CD14-positive monocyte (primary cell): Measurements from ENCODE around the gene YAF2. TPM values are rescaled to one million over a fixed set of nuclear protein-coding genes. Genes with fewer than 3 reads are reported as not detected.

Experiments
- DNase-seq, 3 donors: peaks; one replicate each; pipeline ENCODE4 v3.0.0-alpha.2; 2011 to 2022
- H2AFZ ChIP-seq: 2 replicates; pipeline ENCODE4 v1.6.0; 2012; ENCODE audit warnings: mild to moderate bottlenecking, low read depth, low read length, inconsistent platforms; ENCODE audit not compliant: insufficient read depth, poor library complexity, severe bottlenecking
- H3K27ac ChIP-seq, 2 donors: 1 replicate in 1 of 2; 2 replicates in 1 of 2; pipeline ENCODE4 v1.5.1; 2012 to 2013; ENCODE audit warnings: low read length in 2 of 2, control low read depth in 1 of 2, inconsistent platforms in 1 of 2, low read depth in 1 of 2, mild to moderate bottlenecking in 1 of 2
- H3K27me3 ChIP-seq, 2 donors: one replicate each; pipeline versions ENCODE4 v1.6.0 to v1.6.1; 2011 to 2013; ENCODE audit warnings: low read length in 2 of 2; ENCODE audit not compliant: control insufficient read depth in 2 of 2, insufficient read depth in 2 of 2
- H3K36me3 ChIP-seq, 2 donors: replicated peaks in 1 of 2; 1 replicate in 1 of 2; 2 replicates in 1 of 2; pipeline versions ENCODE4 v1.5.1 to v1.6.1; 2012 to 2013; ENCODE audit warnings: low read length in 2 of 2, control low read depth in 1 of 2, inconsistent platforms in 1 of 2, mild to moderate bottlenecking in 1 of 2; ENCODE audit not compliant: insufficient read depth in 2 of 2, control insufficient read depth in 1 of 2
- H3K4me1 ChIP-seq, 2 donors: 1 replicate in 1 of 2; 2 replicates in 1 of 2; pipeline versions ENCODE4 v1.5.1 to v1.6.1; 2012 to 2013; ENCODE audit warnings: low read length in 2 of 2, control low read depth in 1 of 2, inconsistent platforms in 1 of 2, mild to moderate bottlenecking in 1 of 2, moderate library complexity in 1 of 2; ENCODE audit not compliant: insufficient read depth in 2 of 2, control insufficient read depth in 1 of 2
- H3K4me2 ChIP-seq: replicated peaks from 2 replicates; pipeline ENCODE3; 2012; ENCODE audit warnings: low read length, moderate library complexity, mild to moderate bottlenecking; ENCODE audit not compliant: poor library complexity, severe bottlenecking; ENCODE audit errors: extremely low read depth
- H3K4me3 ChIP-seq, 3 experiments: fragments of 200-600 bp in 1 of 3; sonication (generic) in 1 of 3; replicated peaks in 1 of 3; 1 replicate in 2 of 3; 2 replicates in 1 of 3; pipeline ENCODE4 v1.5.1; 2011 to 2013; ENCODE audit warnings: low read length in 3 of 3, mild to moderate bottlenecking in 3 of 3, control low read depth in 2 of 3, low read depth in 2 of 3, inconsistent platforms in 1 of 3, moderate library complexity in 1 of 3
- H3K79me2 ChIP-seq: 2 replicates; pipeline ENCODE4 v1.6.0; 2012; ENCODE audit warnings: mild to moderate bottlenecking, control low read depth, inconsistent platforms, low read length, moderate library complexity; ENCODE audit not compliant: insufficient read depth
- H3K9ac ChIP-seq: 2 replicates; pipeline ENCODE4 v1.6.0; 2017; ENCODE audit warnings: low read length, mild to moderate bottlenecking; ENCODE audit not compliant: insufficient read depth, poor library complexity, severe bottlenecking
- H3K9me3 ChIP-seq, 2 donors: replicated peaks in 1 of 2; 1 replicate in 1 of 2; 2 replicates in 1 of 2; pipeline versions ENCODE4 v1.5.1 to v1.6.1; 2012 to 2013; ENCODE audit warnings: low read length in 2 of 2, control low read depth in 1 of 2; ENCODE audit not compliant: control insufficient read depth in 1 of 2, insufficient read depth in 1 of 2
- H4K20me1 ChIP-seq: 2 replicates; pipeline ENCODE4 v1.6.0; 2012; ENCODE audit warnings: mild to moderate bottlenecking, low read length, control low read depth, moderate library complexity; ENCODE audit not compliant: insufficient read depth
- H3K27ac Mint-ChIP-seq, 7 donors: one replicate each; pipeline ENCODE4 v1.8.0; 2020; ENCODE audit warnings: mild to moderate bottlenecking in 7 of 7, mixed read lengths in 7 of 7, moderate library complexity in 6 of 7, inconsistent platforms in 2 of 7
- H3K27me3 Mint-ChIP-seq, 3 donors: one replicate each; pipeline ENCODE4 v1.8.0; 2021 to 2022; ENCODE audit warnings: low read depth in 3 of 3, mild to moderate bottlenecking in 3 of 3, mixed read lengths in 3 of 3, moderate library complexity in 3 of 3, inconsistent platforms in 1 of 3
- H3K36me3 Mint-ChIP-seq, 2 donors: one replicate each; pipeline ENCODE4 v1.8.0; 2020; ENCODE audit warnings: mixed read lengths in 2 of 2, inconsistent platforms in 1 of 2, mild to moderate bottlenecking in 1 of 2
- H3K4me1 Mint-ChIP-seq: one replicate; pipeline ENCODE4 v1.8.0; 2020; ENCODE audit warnings: mild to moderate bottlenecking, mixed read lengths
- H3K4me3 Mint-ChIP-seq, 2 donors: one replicate each; pipeline ENCODE4 v1.8.0; 2020; ENCODE audit warnings: mild to moderate bottlenecking in 2 of 2, mixed read lengths in 2 of 2, moderate library complexity in 1 of 2
- H3K9me3 Mint-ChIP-seq, 7 donors: one replicate each; pipeline ENCODE4 v1.8.0; 2020 to 2022; ENCODE audit warnings: mixed read lengths in 7 of 7, mild to moderate bottlenecking in 6 of 7, moderate library complexity in 6 of 7, inconsistent platforms in 2 of 7
- CTCF ChIP-seq: fragments of 200-600 bp; IDR thresholded peaks from one replicate; pipeline ENCODE4 v1.8.0; 2022; ENCODE audit warnings: antibody characterized with exemption, mild to moderate bottlenecking
- WGBS: methylation state at CpG from one replicate; pipeline ENCODE4 v1.1.5; 2013; ENCODE audit warnings: missing lambda C conversion rate; ENCODE audit not compliant: insufficient coverage; 5-methylcytosine and 5-hydroxymethylcytosine counted together
- intact Hi-C, 2 donors: fragments of 100-400 bp; cut with micrococcal nuclease; formaldehyde crosslinking; loops; one replicate each; pipeline versions ENCODE4 v1.15.0 to v1.15.1; 2023
- polyA plus RNA-seq, 3 donors: library from polyadenylated mRNA; depleted of rRNA in 1 of 3; unstranded in 2 of 3; stranded (reverse) in 1 of 3; fragments of 300-500 nt in 2 of 3; fragments of >200 nt in 1 of 3; fragmentation: Illumina TruSeq in 2 of 3; gene quantifications; 1 replicate in 2 of 3; 2 replicates in 1 of 3; pipeline ENCODE4 v1.2.3, GENCODE V29; 2012 to 2021

The YAF2 gene
- polyA plus RNA-seq, 3 donors, result 6.2 to 11.0 (median 8.5) TPM

- peaks cover 6% of the 10 kb centered on the region for H4K20me1 ChIP-seq
- no peaks in the 10 kb centered on the region for H3K9me3 Mint-ChIP-seq
- H3K4me3 ChIP-seq, result no peak overlapping the region
- no peak overlapping the region for H2AFZ ChIP-seq
- H3K9me3 ChIP-seq, result no peaks in the 10 kb centered on the region
- no CpG with 5 or more reads among the region's 2 CpGs for WGBS
- no peak overlapping the region for H3K27ac Mint-ChIP-seq
- no peak overlapping the region for H3K27ac ChIP-seq
- H3K27me3 Mint-ChIP-seq, result peaks cover 0 to 2% (median 0%) of the 10 kb centered on the region in 3 donors
- H3K4me1 Mint-ChIP-seq, result no peaks in the 10 kb centered on the region
- H3K4me2 ChIP-seq, result no peak overlapping the region
- H3K36me3 ChIP-seq, result peaks cover 25 to 56% of the 10 kb centered on the region in 2 donors
- intact Hi-C loops, result no loop called here
- peaks cover 14% of the 10 kb centered on the region for H3K79me2 ChIP-seq
- no peak overlapping the region for H3K9ac ChIP-seq
- no peaks in the 10 kb centered on the region for H3K27me3 ChIP-seq
- TF ChIP-seq CTCF, result no peak
- H3K36me3 Mint-ChIP-seq, result peaks cover 36 to 42% of the 10 kb centered on the region in 2 donors
- no peak for DNase-seq
- H3K4me3 Mint-ChIP-seq, result no peak overlapping the region
- H3K4me1 ChIP-seq, result no peaks in the 10 kb centered on the region
These were observed 29.5 kb downstream of the YAF2 start for GRCh38 chr12:42208574-42208973.

- H3K9me3 ChIP-seq, result no peaks in the 10 kb centered on the region
- DNase-seq, result no peak
- Mint-ChIP-seq H3K36me3 (peaks cover 51 to 58% of the 10 kb centered on the region in 2 donors), H3K27ac (no peak overlapping the region), H3K4me3 (no peak overlapping the region), H3K27me3 (peaks cover 0 to under 1% (median 0%) of the 10 kb centered on the region in 3 donors), H3K9me3 (no peaks in the 10 kb centered on the region), H3K4me1 (peaks cover 8% of the 10 kb centered on the region)
- TF ChIP-seq CTCF, result no peak
- H2AFZ ChIP-seq, result no peak overlapping the region
- H3K27me3 ChIP-seq, result no peaks in the 10 kb centered on the region
- no CpG with 5 or more reads among the region's 1 CpG for WGBS
- peaks cover 5% of the 10 kb centered on the region for H3K79me2 ChIP-seq
- no peak overlapping the region for H3K4me2 ChIP-seq
- no peak overlapping the region for H3K27ac ChIP-seq
- intact Hi-C loops, result no loop called here
- no peaks in the 10 kb centered on the region for H3K4me1 ChIP-seq
- H3K9ac ChIP-seq, result no peak overlapping the region
- peaks cover 24 to 68% of the 10 kb centered on the region in 2 donors for H3K36me3 ChIP-seq
- peaks cover 7% of the 10 kb centered on the region for H4K20me1 ChIP-seq
- H3K4me3 ChIP-seq, result no peak overlapping the region
These were observed 33.2 kb downstream of the YAF2 start for GRCh38 chr12:42204819-42205218.
